Measurements from ENCODE around the gene RTN1. TPM values are rescaled to one million over a fixed set of nuclear protein-coding genes. Genes with fewer than 3 reads are reported as not detected.

Gene RTN1
- total RNA-seq, 1 donor from 2014 or later = 0.79 TPM

GRCh38 chr14:59600211-59600945, 270.2 kb downstream of the RTN1 start:
- no peak for TF ChIP-seq CTCF (IDR thresholded peaks at IDR 0.05; ENCODE audit: insufficient read depth, low read length, poor library complexity, severe bottlenecking)
- no peak overlapping the region for H3K4me3 ChIP-seq (ENCODE audit: low read depth, low read length)
- no peak for DNase-seq (ENCODE audit: low read depth)
- no peaks in the 10 kb centered on the region for H3K36me3 ChIP-seq (ENCODE audit: control insufficient read depth, insufficient read depth, low read length)
- no peaks in the 10 kb centered on the region for H3K27me3 ChIP-seq (ENCODE audit: control insufficient read depth, insufficient read depth, low read length)

- TF ChIP-seq CTCF (IDR thresholded peaks at IDR 0.05; ENCODE audit: insufficient read depth, low read length, poor library complexity, severe bottlenecking) = no peak
- no peaks in the 10 kb centered on the region for H3K27me3 ChIP-seq (ENCODE audit: control insufficient read depth, insufficient read depth, low read length)
- DNase-seq (ENCODE audit: low read depth) = no peak
These were observed 275.5 kb downstream of the RTN1 start for GRCh38 chr14:59595071-59595470.

DNA sequence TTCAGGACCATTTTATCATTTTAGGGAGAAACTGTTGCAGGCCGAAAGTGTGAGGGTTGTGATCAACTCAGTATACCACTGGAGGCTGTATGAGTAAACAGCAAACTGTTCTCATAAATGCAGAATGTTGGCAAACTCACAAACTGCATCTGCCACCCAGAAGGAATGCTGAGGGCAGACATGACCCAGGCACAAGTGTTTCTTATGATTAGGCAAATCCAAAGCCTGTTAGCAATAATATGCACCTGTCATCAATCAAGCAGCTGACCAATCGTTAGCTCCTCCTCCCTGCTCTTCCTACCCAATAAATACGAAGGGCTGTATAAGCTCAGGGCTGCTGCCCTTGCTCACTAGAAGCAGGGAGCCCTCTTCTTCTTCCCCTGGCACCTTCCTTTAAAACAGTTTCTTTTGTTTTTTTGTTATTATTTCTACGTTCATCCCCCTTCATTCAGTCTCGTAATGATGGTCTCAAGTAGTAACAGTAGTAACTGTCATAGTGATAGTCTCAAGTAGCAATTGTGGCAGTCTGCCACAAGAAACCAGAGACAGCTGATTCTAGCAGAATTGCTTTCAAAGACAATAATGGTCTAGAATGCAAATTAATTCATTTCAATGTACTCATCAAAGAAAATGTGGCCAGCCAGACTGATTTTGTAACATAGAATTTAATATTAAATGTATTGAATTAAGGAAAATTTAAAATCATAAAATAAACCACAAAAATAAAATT, 278.8 kb downstream of the RTN1 start:
- Histone ChIP-seq H3K27me3 (ENCODE audit: control insufficient read depth, insufficient read depth, low read length) (no peaks in the 10 kb centered on the region), H3K4me3 (ENCODE audit: low read depth, low read length) (no peak overlapping the region), H3K36me3 (ENCODE audit: control insufficient read depth, insufficient read depth, low read length) (no peaks in the 10 kb centered on the region)
- TF ChIP-seq CTCF (IDR thresholded peaks at IDR 0.05; ENCODE audit: insufficient read depth, low read length, poor library complexity, severe bottlenecking) = no peak
- DNase-seq (ENCODE audit: low read depth) = no peak

More at GRCh38 chr14:59595071-59595470, 275.5 kb downstream of the RTN1 start:
- no peaks in the 10 kb centered on the region for H3K36me3 ChIP-seq (ENCODE audit: control insufficient read depth, insufficient read depth, low read length)
- no peak overlapping the region for H3K4me3 ChIP-seq (ENCODE audit: low read depth, low read length)

GRCh38 chr14:59588101-59588500, 282.5 kb downstream of the RTN1 start:
- no peak for TF ChIP-seq CTCF (IDR thresholded peaks at IDR 0.05; ENCODE audit: insufficient read depth, low read length, poor library complexity, severe bottlenecking)
- H3K4me3 ChIP-seq (ENCODE audit: low read depth, low read length) = no peak overlapping the region
- no peaks in the 10 kb centered on the region for H3K36me3 ChIP-seq (ENCODE audit: control insufficient read depth, insufficient read depth, low read length)
- no peak for DNase-seq (ENCODE audit: low read depth)
- no peaks in the 10 kb centered on the region for H3K27me3 ChIP-seq (ENCODE audit: control insufficient read depth, insufficient read depth, low read length)

DNA sequence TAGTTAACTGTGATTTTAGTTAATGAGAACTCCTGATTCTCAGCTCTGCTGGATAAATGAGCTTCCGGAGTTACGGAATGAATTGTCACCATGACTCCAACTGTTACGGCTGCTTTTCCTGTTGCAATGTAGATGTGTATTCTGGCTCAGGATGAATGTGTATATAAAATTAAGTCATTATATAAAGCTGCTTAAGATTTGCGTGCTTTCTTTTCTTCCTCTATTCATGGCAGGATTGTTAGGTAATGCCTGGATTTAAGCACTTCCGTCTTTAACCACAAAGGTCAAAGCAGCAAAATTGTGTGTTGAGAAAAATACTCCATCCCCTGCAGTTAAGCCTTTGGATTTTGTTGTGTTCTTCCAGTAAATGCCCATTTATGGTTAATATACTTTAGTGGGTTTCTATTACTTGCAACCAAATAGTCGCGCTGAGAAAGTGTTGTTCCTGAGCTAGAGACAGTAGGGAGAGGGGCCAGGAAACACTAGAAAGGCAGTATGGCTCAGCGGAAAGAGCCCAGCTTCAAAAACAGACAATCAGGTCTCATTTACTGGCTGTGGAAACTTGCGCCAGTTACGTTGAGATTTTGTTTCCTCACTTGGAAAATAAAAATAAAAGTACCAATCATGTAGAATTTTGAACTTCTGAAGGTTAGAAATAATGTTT, 284.6 kb downstream of the RTN1 start:
- H3K27me3 ChIP-seq (ENCODE audit: control insufficient read depth, insufficient read depth, low read length) = no peaks in the 10 kb centered on the region
- no peak for DNase-seq (ENCODE audit: low read depth)
- H3K36me3 ChIP-seq (ENCODE audit: control insufficient read depth, insufficient read depth, low read length) = no peaks in the 10 kb centered on the region
- H3K4me3 ChIP-seq (ENCODE audit: low read depth, low read length) = no peak overlapping the region
- TF ChIP-seq CTCF (IDR thresholded peaks at IDR 0.05; ENCODE audit: insufficient read depth, low read length, poor library complexity, severe bottlenecking) = no peak

Measured in kidney epithelial cell (primary cell).